Osteoblast (primary cell): Measurements from ENCODE around the gene CTNNA2. TPM values are rescaled to one million over a fixed set of nuclear protein-coding genes. Genes with fewer than 3 reads are reported as not detected.

Experiments
- DNase-seq: peaks from one replicate; pipeline ENCODE4 v3.0.0; 2011; ENCODE audit warnings: low spot score, mixed read lengths; ENCODE audit not compliant: insufficient read length; ENCODE audit errors: missing footprints
- H2AFZ ChIP-seq: 2 replicates; pipeline ENCODE4 v1.6.0; 2011; ENCODE audit warnings: mild to moderate bottlenecking, low read length
- H3K27ac ChIP-seq: 2 replicates; pipeline ENCODE4 v1.5.1; 2011; ENCODE audit warnings: mild to moderate bottlenecking, low read depth, low read length, moderate library complexity
- H3K27me3 ChIP-seq: 2 replicates; pipeline ENCODE4 v1.6.0; 2012; ENCODE audit warnings: mild to moderate bottlenecking, control low read depth, inconsistent platforms, low read length, moderate library complexity; ENCODE audit not compliant: insufficient read depth
- H3K36me3 ChIP-seq: 2 replicates; pipeline ENCODE4 v1.5.1; 2011; ENCODE audit warnings: mild to moderate bottlenecking, low read length, control low read depth, moderate library complexity; ENCODE audit not compliant: insufficient read depth
- H3K4me1 ChIP-seq: 2 replicates; pipeline ENCODE4 v1.5.1; 2011; ENCODE audit warnings: mild to moderate bottlenecking, low read length, control low read depth, moderate library complexity; ENCODE audit not compliant: insufficient read depth
- H3K4me2 ChIP-seq: 2 replicates; pipeline ENCODE4 v1.6.0; 2011; ENCODE audit warnings: mild to moderate bottlenecking, low read length; ENCODE audit not compliant: insufficient read depth
- H3K4me3 ChIP-seq: fragments of 200-600 bp; sonication (generic); 3 replicates; pipeline ENCODE4 v1.5.1; 2012; ENCODE audit warnings: mild to moderate bottlenecking, low read length, inconsistent platforms; ENCODE audit not compliant: insufficient read depth
- H3K79me2 ChIP-seq: 2 replicates; pipeline ENCODE4 v1.6.0; 2012; ENCODE audit warnings: mild to moderate bottlenecking, low read length, control low read depth, inconsistent platforms; ENCODE audit not compliant: insufficient read depth
- H3K9me3 ChIP-seq: 2 replicates; pipeline ENCODE4 v1.5.1; 2011; ENCODE audit warnings: low read depth, low read length, control low read depth
- H4K20me1 ChIP-seq: 2 replicates; pipeline ENCODE4 v1.6.0; 2012; ENCODE audit warnings: mild to moderate bottlenecking, low read length, control low read depth; ENCODE audit not compliant: insufficient read depth
- total RNA-seq: library from RNA; depleted of rRNA; stranded (reverse); fragments of >200 nt; gene quantifications from 2 replicates; pipeline ENCODE4 v1.2.3, GENCODE V29; 2012
- TF ChIP-seq, protein P1 (sequence below): IDR thresholded peaks from 2 replicates; pipeline ENCODE4 v1.5.1; 2011; ENCODE audit warnings: mild to moderate bottlenecking, low read depth, low read length, moderate library complexity; ENCODE audit errors: extremely low read depth

The CTNNA2 gene
- total RNA-seq, 1 donor = not detected

DNA sequence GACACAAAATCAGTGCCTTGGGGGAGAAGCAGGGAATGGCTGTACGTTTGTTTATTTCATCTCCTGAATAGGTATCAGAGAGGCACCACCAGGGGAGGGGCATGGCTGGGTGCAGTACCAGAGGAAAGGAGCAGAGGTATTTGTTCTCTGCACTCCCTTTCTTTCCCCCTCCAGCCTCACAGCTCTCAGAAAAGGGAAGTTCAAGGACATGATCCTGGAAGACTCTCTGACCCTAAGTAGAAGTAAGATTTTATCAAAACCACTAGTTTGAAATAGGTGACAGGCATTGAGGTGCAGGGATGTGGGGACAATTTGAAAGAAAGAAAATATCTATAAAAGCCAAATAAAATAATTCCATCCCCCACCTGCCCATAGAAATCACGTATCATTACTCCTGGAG lies 655.2 kb downstream of the CTNNA2 start:
- H3K4me1 ChIP-seq = no peaks in the 10 kb centered on the region
- H4K20me1 ChIP-seq = no peaks in the 10 kb centered on the region
- no peaks in the 10 kb centered on the region for H3K27me3 ChIP-seq
- no peak for DNase-seq
- no peak overlapping the region for H3K27ac ChIP-seq
- H2AFZ ChIP-seq = no peak overlapping the region
- H3K9me3 ChIP-seq = peaks cover 2% of the 10 kb centered on the region
- H3K79me2 ChIP-seq = no peaks in the 10 kb centered on the region
- H3K36me3 ChIP-seq = no peaks in the 10 kb centered on the region
- no peak overlapping the region for H3K4me3 ChIP-seq
- TF ChIP-seq, protein P1, sequence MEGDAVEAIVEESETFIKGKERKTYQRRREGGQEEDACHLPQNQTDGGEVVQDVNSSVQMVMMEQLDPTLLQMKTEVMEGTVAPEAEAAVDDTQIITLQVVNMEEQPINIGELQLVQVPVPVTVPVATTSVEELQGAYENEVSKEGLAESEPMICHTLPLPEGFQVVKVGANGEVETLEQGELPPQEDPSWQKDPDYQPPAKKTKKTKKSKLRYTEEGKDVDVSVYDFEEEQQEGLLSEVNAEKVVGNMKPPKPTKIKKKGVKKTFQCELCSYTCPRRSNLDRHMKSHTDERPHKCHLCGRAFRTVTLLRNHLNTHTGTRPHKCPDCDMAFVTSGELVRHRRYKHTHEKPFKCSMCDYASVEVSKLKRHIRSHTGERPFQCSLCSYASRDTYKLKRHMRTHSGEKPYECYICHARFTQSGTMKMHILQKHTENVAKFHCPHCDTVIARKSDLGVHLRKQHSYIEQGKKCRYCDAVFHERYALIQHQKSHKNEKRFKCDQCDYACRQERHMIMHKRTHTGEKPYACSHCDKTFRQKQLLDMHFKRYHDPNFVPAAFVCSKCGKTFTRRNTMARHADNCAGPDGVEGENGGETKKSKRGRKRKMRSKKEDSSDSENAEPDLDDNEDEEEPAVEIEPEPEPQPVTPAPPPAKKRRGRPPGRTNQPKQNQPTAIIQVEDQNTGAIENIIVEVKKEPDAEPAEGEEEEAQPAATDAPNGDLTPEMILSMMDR = no peak
- no peak overlapping the region for H3K4me2 ChIP-seq

DNA sequence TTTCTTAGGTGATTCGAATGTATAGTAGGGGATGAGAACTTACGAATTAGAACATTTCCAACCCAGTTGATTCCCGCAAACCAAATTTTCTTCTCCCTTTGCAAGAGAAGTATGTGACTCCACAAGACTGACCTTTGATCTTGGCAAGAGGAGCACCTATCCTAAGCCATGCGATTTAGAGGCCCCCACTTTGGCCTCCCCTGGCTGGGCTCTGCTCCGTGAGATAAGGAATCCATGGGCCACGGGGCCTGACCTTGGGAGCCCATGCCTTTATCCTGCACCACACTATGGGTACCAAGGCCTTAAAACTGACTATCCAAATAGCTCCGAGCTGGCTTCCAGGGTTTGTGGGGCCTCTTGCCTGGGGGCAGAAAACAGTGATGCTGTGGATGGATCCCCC lies 656.0 kb downstream of the CTNNA2 start:
- H4K20me1 ChIP-seq = no peaks in the 10 kb centered on the region
- TF ChIP-seq, protein P1 = no peak
- H3K79me2 ChIP-seq = no peaks in the 10 kb centered on the region
- no peak overlapping the region for H3K4me2 ChIP-seq
- H3K4me3 ChIP-seq = no peak overlapping the region
- H3K27ac ChIP-seq = no peak overlapping the region
- no peaks in the 10 kb centered on the region for H3K4me1 ChIP-seq
- no peak overlapping the region for H2AFZ ChIP-seq
- no peak for DNase-seq
- no peaks in the 10 kb centered on the region for H3K36me3 ChIP-seq
- peaks cover 2% of the 10 kb centered on the region for H3K9me3 ChIP-seq
- H3K27me3 ChIP-seq = no peaks in the 10 kb centered on the region

DNA sequence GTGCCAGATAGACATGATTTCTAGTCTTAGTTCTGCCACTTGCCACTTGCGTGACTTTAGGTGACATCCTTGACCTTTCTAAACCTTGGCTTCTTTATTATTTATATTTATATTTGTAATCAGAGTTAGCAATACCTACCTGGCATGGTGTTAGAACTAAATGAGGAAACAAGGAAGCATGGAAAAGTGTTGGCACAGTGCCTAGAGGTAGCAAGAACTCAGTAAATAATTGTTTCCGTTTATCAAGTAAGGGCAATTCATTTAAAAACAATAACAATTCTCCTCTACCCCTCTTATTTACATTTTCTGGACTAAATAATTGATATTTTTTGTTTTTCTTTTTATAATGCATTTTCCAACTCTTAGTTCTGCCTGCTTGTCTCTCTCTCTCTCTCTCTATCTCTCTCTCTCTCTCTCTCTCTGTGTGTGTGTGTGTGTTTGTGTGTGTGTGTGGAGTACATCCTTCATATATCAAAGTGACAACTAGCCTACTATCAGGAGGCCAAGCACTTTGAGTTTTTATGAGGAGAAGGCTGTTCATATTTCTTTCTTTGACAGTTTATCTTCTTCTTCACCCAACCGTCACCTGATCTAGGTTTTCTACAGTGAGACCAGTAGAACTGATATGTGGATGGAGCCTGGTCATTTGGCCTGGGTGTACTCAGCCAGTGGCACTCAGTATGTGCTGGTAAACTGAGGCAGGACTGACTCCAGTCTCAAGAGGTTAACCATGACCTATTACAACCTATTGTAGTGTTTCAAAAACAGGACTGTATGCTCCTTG lies 657.2 kb downstream of the CTNNA2 start:
- Histone ChIP-seq H3K4me1 (no peaks in the 10 kb centered on the region), H2AFZ (no peak overlapping the region), H4K20me1 (no peaks in the 10 kb centered on the region), H3K36me3 (no peaks in the 10 kb centered on the region), H3K9me3 (peaks cover 2% of the 10 kb centered on the region), H3K27me3 (no peaks in the 10 kb centered on the region), H3K4me2 (no peak overlapping the region), H3K79me2 (no peaks in the 10 kb centered on the region), H3K4me3 (no peak overlapping the region), H3K27ac (no peak overlapping the region)
- TF ChIP-seq, protein P1 = no peak
- DNase-seq = no peak

DNA sequence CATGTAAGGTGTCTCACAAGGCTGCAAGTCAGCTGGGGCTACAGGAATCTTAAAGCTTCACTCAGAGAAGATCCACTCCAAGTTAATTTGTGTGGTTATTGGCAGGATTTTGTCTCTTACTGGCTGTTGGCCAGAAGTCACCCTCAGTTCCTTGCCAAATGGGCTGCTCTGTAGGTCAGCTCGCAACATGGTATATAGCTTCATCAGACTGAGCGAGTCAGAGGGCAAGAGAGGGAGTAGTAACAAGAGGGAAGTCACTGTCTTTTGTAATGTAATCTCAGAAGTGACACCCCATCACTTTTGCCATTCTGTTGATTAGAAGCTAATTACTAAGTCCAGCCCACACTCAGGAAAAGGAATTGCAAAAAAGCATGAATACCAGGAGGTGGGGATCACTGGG lies 672.2 kb downstream of the CTNNA2 start:
- TF ChIP-seq, protein P1 = no peak
- Histone ChIP-seq H3K27ac (no peak overlapping the region), H3K79me2 (no peaks in the 10 kb centered on the region)

More for the DNA sequence above, 672.2 kb downstream of the CTNNA2 start:
- no peak overlapping the region for H3K4me3 ChIP-seq
- no peaks in the 10 kb centered on the region for H3K27me3 ChIP-seq
- no peak for DNase-seq
- H2AFZ ChIP-seq = no peak overlapping the region
- H4K20me1 ChIP-seq = no peaks in the 10 kb centered on the region
- H3K4me2 ChIP-seq = no peak overlapping the region
- H3K9me3 ChIP-seq = peaks cover 2% of the 10 kb centered on the region
- H3K36me3 ChIP-seq = no peaks in the 10 kb centered on the region
- H3K4me1 ChIP-seq = no peaks in the 10 kb centered on the region
